Fibroblast of lung (primary cell): ENCODE data around the gene NFATC2. TPM values are rescaled to one million over a fixed set of nuclear protein-coding genes. Genes with fewer than 3 reads are reported as not detected.

ENCODE experiments used
- DNase-seq, 2 donors: peaks; one replicate each; pipeline versions ENCODE4 v3.0.0 to v3.0.0-alpha.2; 2010; ENCODE audit warnings: low read depth in 2 of 2
- H2AFZ ChIP-seq: 2 replicates; pipeline ENCODE4 v1.5.1; 2012; ENCODE audit warnings: low read length, control low read depth, inconsistent platforms
- H3K27ac ChIP-seq: 2 replicates; pipeline ENCODE4 v1.5.1; 2011; ENCODE audit warnings: low read length, control low read depth; ENCODE audit not compliant: insufficient read depth
- H3K27me3 ChIP-seq: 2 replicates; pipeline ENCODE4 v1.5.1; 2011; ENCODE audit warnings: mild to moderate bottlenecking, low read length; ENCODE audit not compliant: control insufficient read depth, insufficient read depth
- H3K36me3 ChIP-seq: 2 replicates; pipeline ENCODE4 v1.5.1; 2011; ENCODE audit warnings: low read length; ENCODE audit not compliant: control insufficient read depth, insufficient read depth
- H3K4me1 ChIP-seq: 2 replicates; pipeline ENCODE4 v1.5.1; 2011; ENCODE audit warnings: low read length; ENCODE audit not compliant: control insufficient read depth, insufficient read depth; ENCODE audit errors: extremely low read depth
- H3K4me2 ChIP-seq: 2 replicates; pipeline ENCODE4 v1.5.1; 2011; ENCODE audit warnings: low read length, control low read depth; ENCODE audit not compliant: insufficient read depth; ENCODE audit errors: extremely low read depth
- H3K4me3 ChIP-seq, 4 experiments: fragments of 200-600 bp in 1 of 4; sonication (generic) in 1 of 4; replicated peaks in 1 of 4; 2 replicates each; pipeline ENCODE4 v1.5.1; 2011 to 2016; ENCODE audit warnings: low read length in 4 of 4, low read depth in 3 of 4, mild to moderate bottlenecking in 3 of 4, control low read depth in 2 of 4, inconsistent platforms in 1 of 4, mixed read lengths in 1 of 4; ENCODE audit not compliant: insufficient read depth in 1 of 4; ENCODE audit errors: control extremely low read depth in 1 of 4
- H3K79me2 ChIP-seq: 2 replicates; pipeline ENCODE4 v1.5.1; 2012; ENCODE audit warnings: mild to moderate bottlenecking, low read length, inconsistent platforms; ENCODE audit not compliant: control insufficient read depth, insufficient read depth
- H3K9ac ChIP-seq: 2 replicates; pipeline ENCODE4 v1.5.1; 2011; ENCODE audit warnings: mild to moderate bottlenecking, low read length, control low read depth; ENCODE audit not compliant: insufficient read depth
- H3K9me3 ChIP-seq: 2 replicates; pipeline ENCODE4 v1.5.1; 2012; ENCODE audit warnings: low read depth, low read length; ENCODE audit not compliant: control insufficient read depth, insufficient read depth
- H4K20me1 ChIP-seq: 2 replicates; pipeline ENCODE4 v1.5.1; 2011; ENCODE audit warnings: low read length; ENCODE audit not compliant: control insufficient read depth, insufficient read depth; ENCODE audit errors: extremely low read depth
- EZH2 ChIP-seq: IDR thresholded peaks from 2 replicates; pipeline ENCODE4 v1.5.1; 2012; ENCODE audit warnings: low read length, control low read depth, mild to moderate bottlenecking; ENCODE audit errors: missing control alignments
- polyA plus RNA-seq, 2 donors: library from polyadenylated mRNA; depleted of rRNA in 1 of 2; stranded (reverse) in 1 of 2; unstranded in 1 of 2; fragments of >200 nt; gene quantifications; 2 replicates each; pipeline ENCODE4 v1.2.1, GENCODE V29; 2011 to 2012; ENCODE audit warnings: missing spikeins in 1 of 2
- total RNA-seq: library from RNA; depleted of rRNA; stranded (reverse); fragments of >200 nt; gene quantifications from 2 replicates; pipeline ENCODE4 v1.2.1, GENCODE V29; 2014
- TF ChIP-seq, protein P1 (sequence below), 2 donors: IDR thresholded peaks in 1 of 2; conservative IDR thresholded peaks in 1 of 2; 1 replicate in 1 of 2; 2 replicates in 1 of 2; pipeline ENCODE4 v1.5.1; 2011 to 2012; ENCODE audit warnings: low read length in 2 of 2, control low read depth in 1 of 2, inconsistent platforms in 1 of 2, low read depth in 1 of 2, mild to moderate bottlenecking in 1 of 2

Gene NFATC2
- total and polyA plus RNA-seq, 2 donors (not counting 1 experiment from before 2014, with no cell fraction given) = 0.50 to 1.2 TPM

GRCh38 chr20:51383891-51384510, 158.5 kb downstream of the NFATC2 start:
- H3K36me3 ChIP-seq = no peaks in the 10 kb centered on the region
- no peak overlapping the region for H3K27ac ChIP-seq
- TF ChIP-seq EZH2 = no peak
- TF ChIP-seq, protein P1, sequence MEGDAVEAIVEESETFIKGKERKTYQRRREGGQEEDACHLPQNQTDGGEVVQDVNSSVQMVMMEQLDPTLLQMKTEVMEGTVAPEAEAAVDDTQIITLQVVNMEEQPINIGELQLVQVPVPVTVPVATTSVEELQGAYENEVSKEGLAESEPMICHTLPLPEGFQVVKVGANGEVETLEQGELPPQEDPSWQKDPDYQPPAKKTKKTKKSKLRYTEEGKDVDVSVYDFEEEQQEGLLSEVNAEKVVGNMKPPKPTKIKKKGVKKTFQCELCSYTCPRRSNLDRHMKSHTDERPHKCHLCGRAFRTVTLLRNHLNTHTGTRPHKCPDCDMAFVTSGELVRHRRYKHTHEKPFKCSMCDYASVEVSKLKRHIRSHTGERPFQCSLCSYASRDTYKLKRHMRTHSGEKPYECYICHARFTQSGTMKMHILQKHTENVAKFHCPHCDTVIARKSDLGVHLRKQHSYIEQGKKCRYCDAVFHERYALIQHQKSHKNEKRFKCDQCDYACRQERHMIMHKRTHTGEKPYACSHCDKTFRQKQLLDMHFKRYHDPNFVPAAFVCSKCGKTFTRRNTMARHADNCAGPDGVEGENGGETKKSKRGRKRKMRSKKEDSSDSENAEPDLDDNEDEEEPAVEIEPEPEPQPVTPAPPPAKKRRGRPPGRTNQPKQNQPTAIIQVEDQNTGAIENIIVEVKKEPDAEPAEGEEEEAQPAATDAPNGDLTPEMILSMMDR (conservative IDR thresholded peaks at IDR 0.05 in 1 of 2, IDR thresholded peaks at IDR 0.05 in 1 of 2; ENCODE audit: low read depth in 1 of 2, low read length in 2 of 2) = no peak
- H3K27me3 ChIP-seq = no peaks in the 10 kb centered on the region
- no peaks in the 10 kb centered on the region for H3K9me3 ChIP-seq
- H3K9ac ChIP-seq = no peak overlapping the region
- H3K4me1 ChIP-seq = peaks cover 2% of the 10 kb centered on the region
- H2AFZ ChIP-seq = no peak overlapping the region
- no peak overlapping the region for H3K4me2 ChIP-seq
- no peak for DNase-seq
- H3K79me2 ChIP-seq = no peaks in the 10 kb centered on the region
- no peaks in the 10 kb centered on the region for H4K20me1 ChIP-seq
- H3K4me3 ChIP-seq = no peak overlapping the region

DNA sequence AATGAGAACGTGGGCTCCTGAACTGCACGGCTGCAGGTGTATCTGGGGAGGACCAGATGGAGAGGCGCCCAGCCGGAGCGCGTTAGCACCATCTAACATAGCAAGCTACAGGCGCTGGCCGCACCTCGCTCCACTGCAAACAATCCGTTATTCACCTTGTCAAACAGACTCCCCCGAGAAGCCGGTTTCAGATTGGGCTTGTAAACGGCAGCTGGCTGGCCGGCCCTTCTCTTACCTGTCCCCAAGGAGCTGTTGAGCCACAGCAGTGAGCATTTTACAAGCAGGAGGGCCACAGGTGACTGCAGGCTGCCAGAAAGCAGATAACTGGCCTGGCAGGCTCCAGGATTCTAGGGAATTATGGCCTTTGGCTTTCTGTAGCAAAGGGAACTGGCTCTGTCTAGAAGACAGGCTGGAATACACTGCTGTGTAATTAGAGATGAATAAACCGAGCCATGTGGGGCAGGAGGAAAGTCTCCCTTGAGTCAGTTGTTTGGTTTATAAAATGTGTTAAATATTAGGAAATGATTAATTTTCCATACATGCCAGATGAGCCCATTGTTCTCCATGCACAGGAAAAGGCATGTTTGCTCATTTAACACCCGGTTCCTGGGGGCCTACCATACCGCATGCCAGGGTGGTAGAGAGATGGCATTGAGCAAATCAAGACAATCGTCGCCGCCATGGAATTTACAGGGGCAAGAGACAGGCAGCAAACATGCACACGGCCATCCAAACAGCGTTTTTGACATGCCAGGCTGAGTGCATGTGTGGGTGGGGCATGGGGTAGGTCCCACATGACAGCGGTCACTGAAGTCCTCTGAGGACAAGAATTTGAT, 159.3 kb downstream of the NFATC2 start:
- Histone ChIP-seq H2AFZ (no peak overlapping the region), H3K4me3 (no peak overlapping the region), H3K4me2 (no peak overlapping the region), H3K9ac (no peak overlapping the region), H3K79me2 (no peaks in the 10 kb centered on the region), H3K36me3 (no peaks in the 10 kb centered on the region), H3K27me3 (no peaks in the 10 kb centered on the region), H3K9me3 (no peaks in the 10 kb centered on the region), H4K20me1 (no peaks in the 10 kb centered on the region), H3K4me1 (no peaks in the 10 kb centered on the region), H3K27ac (no peak overlapping the region)
- DNase-seq = no peak
- TF ChIP-seq, protein P1 (conservative IDR thresholded peaks at IDR 0.05 in 1 of 2, IDR thresholded peaks at IDR 0.05 in 1 of 2; ENCODE audit: low read depth in 1 of 2, low read length in 2 of 2) = no peak
- TF ChIP-seq EZH2 = no peak

DNA sequence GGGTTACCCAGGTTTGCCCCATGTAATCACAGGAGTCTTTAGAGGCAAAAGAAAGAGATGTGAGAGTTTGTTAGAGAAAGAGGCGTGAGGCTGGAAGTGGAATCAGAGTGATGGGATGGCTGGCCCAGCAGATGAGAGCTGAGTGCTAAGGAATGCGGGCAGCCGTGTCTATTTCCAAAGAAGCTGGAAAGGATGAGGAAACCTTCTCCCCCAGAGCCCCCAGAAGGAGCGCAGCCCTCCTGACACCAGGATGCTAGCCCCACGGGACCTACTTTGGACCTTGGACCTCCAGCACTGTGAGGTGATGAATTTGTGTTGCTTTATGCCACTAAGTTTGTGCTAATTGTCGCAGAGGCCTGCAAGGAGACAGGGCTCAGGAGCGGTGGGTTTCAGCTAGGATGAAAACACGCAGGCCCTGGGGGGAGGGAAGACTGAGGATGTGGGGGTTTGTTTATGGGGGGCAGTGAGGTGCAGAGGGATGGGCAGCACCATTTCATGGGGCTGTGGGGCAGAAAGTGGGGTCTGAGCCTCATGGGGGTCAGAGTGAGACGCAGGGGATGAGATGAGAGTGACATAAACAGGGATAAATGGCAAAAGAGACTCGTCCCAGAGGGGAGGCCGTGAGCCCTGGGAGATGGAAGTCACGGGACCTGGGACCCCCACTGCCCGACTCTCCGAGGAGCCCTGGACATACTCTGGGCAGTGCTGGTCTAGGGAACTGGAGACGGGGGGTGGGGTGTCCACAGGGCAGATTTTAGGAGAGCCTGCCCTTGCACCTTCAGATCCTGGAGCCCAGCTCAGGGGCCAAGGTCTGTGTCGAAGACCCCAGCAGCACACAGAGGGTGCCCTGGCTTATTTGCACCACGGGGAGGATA, 160.2 kb downstream of the NFATC2 start:
- H3K27ac ChIP-seq = no peak overlapping the region
- H3K9ac ChIP-seq = no peak overlapping the region
- no peak overlapping the region for H3K4me2 ChIP-seq

More for the DNA sequence above, 160.2 kb downstream of the NFATC2 start:
- Histone ChIP-seq H3K79me2 (no peaks in the 10 kb centered on the region), H3K36me3 (no peaks in the 10 kb centered on the region), H3K4me3 (no peak overlapping the region), H3K27me3 (no peaks in the 10 kb centered on the region), H3K9me3 (no peaks in the 10 kb centered on the region), H2AFZ (no peak overlapping the region), H4K20me1 (no peaks in the 10 kb centered on the region), H3K4me1 (no peaks in the 10 kb centered on the region)
- DNase-seq = no peak
- TF ChIP-seq, protein P1 (conservative IDR thresholded peaks at IDR 0.05 in 1 of 2, IDR thresholded peaks at IDR 0.05 in 1 of 2; ENCODE audit: low read depth in 1 of 2, low read length in 2 of 2) = no peak
- no peak for TF ChIP-seq EZH2
